ENCODE measurements around the gene RSPRY1. TPM values are rescaled to one million over a fixed set of nuclear protein-coding genes. Genes with fewer than 3 reads are reported as not detected.

The RSPRY1 gene
- total RNA-seq, 1 experiment from 2014 or later = 24.9 TPM

- no peak for TF ChIP-seq MAX (IDR thresholded peaks at IDR 0.05)
These were observed 65.2 kb downstream of the RSPRY1 start (continued) for GRCh38 chr16:57251352-57251751.

GRCh38 chr16:57252148-57252721, 66.1 kb downstream of the RSPRY1 start:
- H3K79me2 ChIP-seq (ENCODE audit: insufficient read depth, low read length) = no peaks in the 10 kb centered on the region
- TF ChIP-seq POLR2AphosphoS5 (IDR thresholded peaks at IDR 0.05; ENCODE audit: low read depth, low read length) (no peak), RAD21 (IDR thresholded peaks at IDR 0.05; ENCODE audit: low read depth) (no peak), SRF (IDR thresholded peaks at IDR 0.05; ENCODE audit: low read depth) (no peak), CBX3 (IDR thresholded peaks at IDR 0.05; ENCODE audit: low read depth) (no peak), SIN3A (IDR thresholded peaks at IDR 0.05; ENCODE audit: low read depth) (no peak), EZH2phosphoT487 (IDR thresholded peaks at IDR 0.05; ENCODE audit: borderline replicate concordance) (no peak), EZH2 (IDR thresholded peaks at IDR 0.05) (no peak), ZNF274 (IDR thresholded peaks at IDR 0.05; ENCODE audit: low read depth, low read length) (no peak), ELF1 (IDR thresholded peaks at IDR 0.05; ENCODE audit: borderline replicate concordance, low read depth) (no peak), YY1 (IDR thresholded peaks at IDR 0.05; ENCODE audit: extremely low read depth, insufficient replicate concordance, low read depth, low read length) (no peak), FOSL1 (IDR thresholded peaks at IDR 0.05; ENCODE audit: low read depth) (no peak), ATF3 (IDR thresholded peaks at IDR 0.05) (no peak)
- ATAC-seq (no peak), DNase-seq (ENCODE audit: low read depth, low spot score) (no peak)
- no peak overlapping the region for H3K4me2 ChIP-seq (ENCODE audit: low read length)
- H3K4me1 ChIP-seq (ENCODE audit: control insufficient read depth in 1 of 2, insufficient read depth in 2 of 2, low read length in 2 of 2) = no peaks in the 10 kb centered on the region
- H2AFZ ChIP-seq (ENCODE audit: low read depth, low read length, poor library complexity, severe bottlenecking) = no peak overlapping the region
- H3K36me3 ChIP-seq (ENCODE audit: control insufficient read depth in 1 of 2, insufficient read depth in 2 of 2, low read length in 2 of 2) = peaks cover 10 to 17% of the 10 kb centered on the region in 2 experiments
- no peak overlapping the region for H3K27ac ChIP-seq (ENCODE audit: low read depth, low read length)
- intact Hi-C loops (cut with micrococcal nuclease) = no loop called here
- POLR2A ChIA-PET = no interaction called here
- H4K20me1 ChIP-seq (ENCODE audit: insufficient read depth) = no peaks in the 10 kb centered on the region
- H3K9me3 ChIP-seq (ENCODE audit: control insufficient read depth in 1 of 2, insufficient read depth in 1 of 2, low read depth in 1 of 2, low read length in 2 of 2) = 0 out of 4 replicates have a peak, but pooled peaks cover 0 to 3% of the 10 kb centered on the region in 2 experiments
- no peaks in the 10 kb centered on the region for H3K27me3 ChIP-seq (ENCODE audit: insufficient read depth, low read length)
- BruUV-seq (replicated peaks) = no TSS peak
- RAD21 ChIA-PET (ENCODE audit: low non-redundant PET in 1 of 2, low total read pairs in 2 of 2, uncharacterized antibody in 2 of 2, unreplicated experiment in 2 of 2) = no interaction called here
- no peak overlapping the region for H3K4me3 ChIP-seq (replicated peaks in 1 of 2; ENCODE audit: low read depth in 1 of 2, low read length in 2 of 2)
- no peak overlapping the region for H3K9ac ChIP-seq (ENCODE audit: low read length)
- H3K9me2 ChIP-seq (ENCODE audit: insufficient read depth) = no peaks in the 10 kb centered on the region
- CTCF ChIA-PET = no interaction called here

Data from HCT116 (cell line).